Neural cell (in vitro differentiated cells): ENCODE measurements around the gene ANO4.

ENCODE experiments used
- CTCF ChIP-seq: fragments of 450-650 bp; IDR thresholded peaks from 2 replicates; pipeline ENCODE4 v1.5.1; 2014; ENCODE audit warnings: antibody characterized with exemption, mild to moderate bottlenecking, moderate library complexity; ENCODE audit not compliant: poor library complexity, severe bottlenecking
- EP300 ChIP-seq: fragments of 450-650 bp; conservative IDR thresholded peaks from 2 replicates; pipeline ENCODE4 v1.6.1; 2014; ENCODE audit warnings: antibody characterized with exemption, mild to moderate bottlenecking, moderate library complexity; ENCODE audit not compliant: poor library complexity, severe bottlenecking
- EZH2 ChIP-seq: fragments of 200-600, 300-800 bp; shearing (Covaris generic), sonication (generic); IDR thresholded peaks from 2 replicates; pipeline ENCODE4 v1.6.1; 2014; ENCODE audit warnings: antibody characterized with exemption, low read length, borderline replicate concordance, mild to moderate bottlenecking; ENCODE audit not compliant: insufficient read depth, poor library complexity, severe bottlenecking
- POLR2AphosphoS5 ChIP-seq: IDR thresholded peaks from 2 replicates; pipeline ENCODE4 v1.6.1; 2012

- TF ChIP-seq CTCF, result no peak
- no peak for TF ChIP-seq POLR2AphosphoS5
- no peak for TF ChIP-seq EZH2
- TF ChIP-seq EP300, result no peak
Measured at GRCh38 chr12:101172316-101172715, 377.7 kb downstream of the ANO4 start.
